WTC11 (cell line): ENCODE measurements around the gene TRMT2A.

Source experiments
- AFF4 ChIP-seq: sonication (generic); formaldehyde crosslinking; IDR thresholded peaks from 2 replicates; pipeline ENCODE4 v1.8.1; 2023; ENCODE audit warnings: mild to moderate bottlenecking, missing genetic modification reagents, borderline replicate concordance
- CREB1 ChIP-seq: sonication (generic); formaldehyde crosslinking; IDR thresholded peaks from 2 replicates; pipeline ENCODE4 v1.8.0; 2023; ENCODE audit warnings: mild to moderate bottlenecking, missing genetic modification reagents
- CTCF ChIP-seq: fragments of 200-600 bp; IDR thresholded peaks from 2 replicates; pipeline ENCODE4 v1.8.0; 2022; ENCODE audit warnings: antibody characterized with exemption
- FOXK1 ChIP-seq: sonication (generic); formaldehyde crosslinking; IDR thresholded peaks from 2 replicates; pipeline ENCODE4 v1.8.0; 2022; ENCODE audit warnings: mild to moderate bottlenecking, moderate library complexity, missing genetic modification reagents

- TF ChIP-seq FOXK1 (CRISPR knock-in tag): no peak
- no peak for TF ChIP-seq CTCF
- no peak for TF ChIP-seq AFF4 (CRISPR knock-in tag)
- no peak for TF ChIP-seq CREB1 (CRISPR knock-in tag)
Measured at GRCh38 chr22:20137113-20137512, 20.1 kb upstream of the TRMT2A start.
